Epidermal melanocyte (primary cell): ENCODE results near the gene CEACAM16.

Experiments
- DNase-seq: peaks from one replicate; pipeline ENCODE4 v3.0.0; 2011; ENCODE audit warnings: low spot score; ENCODE audit not compliant: insufficient read length

CEACAM16 gene

GRCh38 chr19:44759083-44759804 lies 60.3 kb downstream of the CEACAM16 start:
- no peak for DNase-seq
